ENCODE data around the gene TANC1. TPM values are rescaled to one million over a fixed set of nuclear protein-coding genes. Genes with fewer than 3 reads are reported as not detected.

TANC1 gene
- polyA plus RNA-seq, 2 of the 4 experiments (the other 2 are of a cell fraction) = 9.2 to 21.2 TPM

DNA sequence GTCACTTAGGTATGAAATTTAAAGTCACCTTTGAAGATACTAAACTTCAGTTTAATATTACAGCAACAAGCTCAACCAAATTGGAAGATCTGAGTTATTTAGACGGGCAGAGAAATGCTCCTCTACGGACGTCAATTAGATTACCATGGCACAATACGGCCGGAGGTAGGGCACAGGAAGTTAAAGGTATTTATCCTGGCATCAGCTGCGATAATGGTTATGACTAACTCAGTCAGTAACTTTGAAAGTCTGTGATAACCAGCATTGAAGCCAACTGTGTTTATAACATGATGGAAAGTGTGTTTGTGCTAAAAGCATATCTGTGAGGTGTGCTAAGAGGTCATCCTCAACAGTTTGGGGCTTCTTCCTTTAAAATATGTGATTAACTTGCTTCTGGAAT lies 200.7 kb downstream of the TANC1 start:
- CTCF ChIA-PET = interaction anchor here (0.7 to 1.5 kb wide), 5 partner anchors 17 to 265 kb away, joined by 3 read pairs; no protein-coding TSS in a partner anchor
- no peak for FAIRE-seq

GRCh38 chr2:159172403-159172802 lies 204.0 kb downstream of the TANC1 start:
- DNase-seq (ENCODE audit: low read depth in 1 of 2, low spot score in 1 of 2) = no peak
- Histone ChIP-seq H3K4me3 (no peak overlapping the region), H3K4me1 (no peaks in the 10 kb centered on the region), H3K4me2 (no peak overlapping the region), H3K27ac (no peak overlapping the region), H3K9me3 (no peaks in the 10 kb centered on the region)
- no peak for FAIRE-seq
- WGBS (ENCODE audit: missing lambda C conversion rate) = 79% methylated on average over 3 of the region's 3 CpGs
- TF ChIP-seq CHD2 (IDR thresholded peaks at IDR 0.05; ENCODE audit: low read length, partially characterized antibody) (no peak), PBX3 (IDR thresholded peaks at IDR 0.05) (no peak), SMC3 (IDR thresholded peaks at IDR 0.05) (no peak), NR3C1 (IDR thresholded peaks at IDR 0.05) (no peak), RCOR1 (IDR thresholded peaks at IDR 0.05; ENCODE audit: low read depth, low read length) (no peak), EHF (CRISPR knock-in tag; IDR thresholded peaks at IDR 0.05) (no peak), HOXB5 (CRISPR knock-in tag; IDR thresholded peaks at IDR 0.05) (no peak), CHD4 (IDR thresholded peaks at IDR 0.05; ENCODE audit: borderline replicate concordance) (no peak), FOXS1 (CRISPR knock-in tag; IDR thresholded peaks at IDR 0.05) (no peak), HOXA7 (CRISPR knock-in tag; IDR thresholded peaks at IDR 0.05) (no peak), CBX2 (IDR thresholded peaks at IDR 0.05; ENCODE audit: borderline replicate concordance, low read depth) (no peak), CBX8 (IDR thresholded peaks at IDR 0.05) (no peak), ZSCAN20 (CRISPR knock-in tag; IDR thresholded peaks at IDR 0.05) (no peak), TP53 (CRISPR knock-in tag; IDR thresholded peaks at IDR 0.05) (no peak), HEYL (CRISPR knock-in tag; IDR thresholded peaks at IDR 0.05) (no peak)
- TF ChIP-seq, protein P1, sequence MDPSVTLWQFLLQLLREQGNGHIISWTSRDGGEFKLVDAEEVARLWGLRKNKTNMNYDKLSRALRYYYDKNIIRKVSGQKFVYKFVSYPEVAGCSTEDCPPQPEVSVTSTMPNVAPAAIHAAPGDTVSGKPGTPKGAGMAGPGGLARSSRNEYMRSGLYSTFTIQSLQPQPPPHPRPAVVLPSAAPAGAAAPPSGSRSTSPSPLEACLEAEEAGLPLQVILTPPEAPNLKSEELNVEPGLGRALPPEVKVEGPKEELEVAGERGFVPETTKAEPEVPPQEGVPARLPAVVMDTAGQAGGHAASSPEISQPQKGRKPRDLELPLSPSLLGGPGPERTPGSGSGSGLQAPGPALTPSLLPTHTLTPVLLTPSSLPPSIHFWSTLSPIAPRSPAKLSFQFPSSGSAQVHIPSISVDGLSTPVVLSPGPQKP (IDR thresholded peaks at IDR 0.05; ENCODE audit: low read depth, low read length) = no peak
- TF ChIP-seq, protein P2, sequence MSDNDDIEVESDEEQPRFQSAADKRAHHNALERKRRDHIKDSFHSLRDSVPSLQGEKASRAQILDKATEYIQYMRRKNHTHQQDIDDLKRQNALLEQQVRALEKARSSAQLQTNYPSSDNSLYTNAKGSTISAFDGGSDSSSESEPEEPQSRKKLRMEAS (IDR thresholded peaks at IDR 0.05) = no peak
- TF ChIP-seq, protein P3, sequence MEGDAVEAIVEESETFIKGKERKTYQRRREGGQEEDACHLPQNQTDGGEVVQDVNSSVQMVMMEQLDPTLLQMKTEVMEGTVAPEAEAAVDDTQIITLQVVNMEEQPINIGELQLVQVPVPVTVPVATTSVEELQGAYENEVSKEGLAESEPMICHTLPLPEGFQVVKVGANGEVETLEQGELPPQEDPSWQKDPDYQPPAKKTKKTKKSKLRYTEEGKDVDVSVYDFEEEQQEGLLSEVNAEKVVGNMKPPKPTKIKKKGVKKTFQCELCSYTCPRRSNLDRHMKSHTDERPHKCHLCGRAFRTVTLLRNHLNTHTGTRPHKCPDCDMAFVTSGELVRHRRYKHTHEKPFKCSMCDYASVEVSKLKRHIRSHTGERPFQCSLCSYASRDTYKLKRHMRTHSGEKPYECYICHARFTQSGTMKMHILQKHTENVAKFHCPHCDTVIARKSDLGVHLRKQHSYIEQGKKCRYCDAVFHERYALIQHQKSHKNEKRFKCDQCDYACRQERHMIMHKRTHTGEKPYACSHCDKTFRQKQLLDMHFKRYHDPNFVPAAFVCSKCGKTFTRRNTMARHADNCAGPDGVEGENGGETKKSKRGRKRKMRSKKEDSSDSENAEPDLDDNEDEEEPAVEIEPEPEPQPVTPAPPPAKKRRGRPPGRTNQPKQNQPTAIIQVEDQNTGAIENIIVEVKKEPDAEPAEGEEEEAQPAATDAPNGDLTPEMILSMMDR (IDR thresholded peaks at IDR 0.05) = no peak
- TF ChIP-seq, protein P4, sequence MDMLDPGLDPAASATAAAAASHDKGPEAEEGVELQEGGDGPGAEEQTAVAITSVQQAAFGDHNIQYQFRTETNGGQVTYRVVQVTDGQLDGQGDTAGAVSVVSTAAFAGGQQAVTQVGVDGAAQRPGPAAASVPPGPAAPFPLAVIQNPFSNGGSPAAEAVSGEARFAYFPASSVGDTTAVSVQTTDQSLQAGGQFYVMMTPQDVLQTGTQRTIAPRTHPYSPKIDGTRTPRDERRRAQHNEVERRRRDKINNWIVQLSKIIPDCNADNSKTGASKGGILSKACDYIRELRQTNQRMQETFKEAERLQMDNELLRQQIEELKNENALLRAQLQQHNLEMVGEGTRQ (IDR thresholded peaks at IDR 0.05) = no peak
- ChIA-PET CTCF (interaction anchor here (1.5 kb wide), 1 partner anchor 11 kb away, joined by 6 read pairs; no protein-coding TSS in a partner anchor), POLR2A (no interaction called here)
- no peak for ATAC-seq

More for the DNA sequence above, 200.7 kb downstream of the TANC1 start:
- DNase-seq (ENCODE audit: low read depth in 1 of 2, low spot score in 1 of 2) (no peak), ATAC-seq (no peak)
- Histone ChIP-seq H3K4me3 (no peak overlapping the region), H3K27ac (no peak overlapping the region), H3K9me3 (no peaks in the 10 kb centered on the region), H3K4me2 (no peak overlapping the region), H3K4me1 (no peaks in the 10 kb centered on the region)
- TF ChIP-seq NR3C1 (IDR thresholded peaks at IDR 0.05) = no peak
- TF ChIP-seq TP53 (CRISPR knock-in tag; IDR thresholded peaks at IDR 0.05) = no peak
- no peak for TF ChIP-seq FOXS1 (CRISPR knock-in tag; IDR thresholded peaks at IDR 0.05)
- no peak for TF ChIP-seq SREBF2 (IDR thresholded peaks at IDR 0.05)
- TF ChIP-seq, protein P5, sequence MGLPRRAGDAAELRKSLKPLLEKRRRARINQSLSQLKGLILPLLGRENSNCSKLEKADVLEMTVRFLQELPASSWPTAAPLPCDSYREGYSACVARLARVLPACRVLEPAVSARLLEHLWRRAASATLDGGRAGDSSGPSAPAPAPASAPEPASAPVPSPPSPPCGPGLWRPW (IDR thresholded peaks at IDR 0.05) = no peak
- TF ChIP-seq, protein P6, sequence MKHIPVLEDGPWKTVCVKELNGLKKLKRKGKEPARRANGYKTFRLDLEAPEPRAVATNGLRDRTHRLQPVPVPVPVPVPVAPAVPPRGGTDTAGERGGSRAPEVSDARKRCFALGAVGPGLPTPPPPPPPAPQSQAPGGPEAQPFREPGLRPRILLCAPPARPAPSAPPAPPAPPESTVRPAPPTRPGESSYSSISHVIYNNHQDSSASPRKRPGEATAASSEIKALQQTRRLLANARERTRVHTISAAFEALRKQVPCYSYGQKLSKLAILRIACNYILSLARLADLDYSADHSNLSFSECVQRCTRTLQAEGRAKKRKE (CRISPR knock-in tag; IDR thresholded peaks at IDR 0.05; ENCODE audit: low read depth) = no peak
- TF ChIP-seq, protein P3 (IDR thresholded peaks at IDR 0.05) = no peak
- WGBS (ENCODE audit: missing lambda C conversion rate) = 94% methylated on average over 6 of the region's 6 CpGs
- POLR2A ChIA-PET = no interaction called here

Measured in A549 (cell line).